ENCODE measurements around the gene AHDC1. TPM values are rescaled to one million over a fixed set of nuclear protein-coding genes. Genes with fewer than 3 reads are reported as not detected.

Gene AHDC1
- total and polyA plus RNA-seq, 9 of the 15 experiments (the other 6 are each of a cell fraction or from before 2014, with no cell fraction given), result 0.21 to 36.4 (median 4.7) TPM

- TF ChIP-seq ARID2 (IDR thresholded peaks at IDR 0.05) (0 out of 2 replicates have a peak, but pooled peaks have one; percentile 61), NCOA1 (IDR thresholded peaks at IDR 0.05; ENCODE audit: low read depth) (no peak), IRF2 (CRISPR knock-in tag; IDR thresholded peaks at IDR 0.05) (no peak), KLF13 (tag; IDR thresholded peaks at IDR 0.05; ENCODE audit: borderline replicate concordance, low read depth) (peak; percentile 81), ZNF280A (IDR thresholded peaks at IDR 0.05; ENCODE audit: low read depth, partially characterized antibody) (no peak), NELFE (IDR thresholded peaks at IDR 0.05; ENCODE audit: insufficient read depth, insufficient read length) (no peak), UBTF (IDR thresholded peaks at IDR 0.05; ENCODE audit: borderline replicate concordance in 1 of 2, low read depth in 2 of 2, low read length in 2 of 2) (no peak), SMAD3 (CRISPR knock-in tag; conservative IDR thresholded peaks at IDR 0.05) (no peak), IFI16 (CRISPR knock-in tag; IDR thresholded peaks at IDR 0.05) (no peak), BCOR (IDR thresholded peaks at IDR 0.05) (0 out of 2 replicates have a peak, but pooled peaks have one; percentile 41), ZNF133 (CRISPR knock-in tag; IDR thresholded peaks at IDR 0.05) (no peak), ZBTB33 (CRISPR knock-in tag; IDR thresholded peaks at IDR 0.05) (no peak), ILK (tag; IDR thresholded peaks at IDR 0.05; ENCODE audit: borderline replicate concordance, low read depth) (no peak), GATAD2B (IDR thresholded peaks at IDR 0.05; ENCODE audit: borderline replicate concordance) (no peak), MBD1 (CRISPR knock-in tag; IDR thresholded peaks at IDR 0.05) (no peak), ZNF408 (CRISPR knock-in tag; IDR thresholded peaks at IDR 0.05; ENCODE audit: low read depth) (no peak), ZNF695 (CRISPR knock-in tag; IDR thresholded peaks at IDR 0.05) (no peak), FOXA3 (CRISPR knock-in tag; conservative IDR thresholded peaks at IDR 0.05 in 1 of 2, IDR thresholded peaks at IDR 0.05 in 1 of 2) (no peak), MYBL2 (IDR thresholded peaks at IDR 0.05; ENCODE audit: low read depth) (no peak), MYBL2 (CRISPR knock-in tag; IDR thresholded peaks at IDR 0.05; ENCODE audit: borderline replicate concordance) (no peak)
These were observed 47.0 kb downstream of the AHDC1 start (continued) for GRCh38 chr1:27556781-27557595.

All from K562 (cell line).